Measurements from ENCODE around the gene CFAP99. TPM values are rescaled to one million over a fixed set of nuclear protein-coding genes. Genes with fewer than 3 reads are reported as not detected.

CFAP99 gene
- total RNA-seq, 1 donor from 2014 or later, result not detected

DNA sequence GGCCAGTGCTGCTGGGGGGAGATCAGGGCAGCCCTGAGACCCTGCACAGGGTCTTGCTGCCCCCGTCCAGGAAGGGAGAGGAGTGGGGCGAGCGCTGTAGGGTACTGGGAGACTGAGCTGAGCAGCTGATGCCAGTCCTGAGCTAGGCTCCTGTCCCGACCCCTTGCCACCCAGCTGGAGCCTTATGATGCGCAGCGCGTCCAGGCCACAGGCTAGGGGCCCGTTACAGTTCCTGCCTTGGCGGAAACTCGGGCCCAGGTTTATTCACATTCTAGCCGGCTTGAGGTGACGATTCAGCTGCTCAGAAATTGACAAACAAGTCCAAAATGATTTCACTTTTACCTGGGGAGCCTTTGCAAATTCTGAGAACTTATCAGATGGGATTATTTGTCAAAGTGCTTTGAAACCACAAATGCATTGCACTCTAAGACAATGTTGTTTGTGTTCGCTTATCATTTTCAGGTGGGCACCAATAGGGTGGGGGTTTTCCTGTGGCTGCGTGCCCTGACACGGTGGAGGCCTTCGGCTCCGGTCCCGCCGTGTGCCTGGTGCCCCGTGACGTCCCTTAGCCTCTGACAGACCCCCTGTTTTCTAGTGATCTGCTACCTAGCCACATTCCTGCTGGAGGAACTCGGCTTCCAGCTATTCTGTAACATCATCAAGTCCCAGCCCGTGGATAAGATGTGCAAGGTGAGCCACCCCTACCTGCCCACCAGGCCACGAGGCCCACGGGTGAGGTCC lies 18.9 kb downstream of the CFAP99 start:
- no peak for DNase-seq (ENCODE audit: low read depth)
- no peak for TF ChIP-seq CTCF (conservative IDR thresholded peaks at IDR 0.05; ENCODE audit: low read depth, low read length)
- H3K4me3 ChIP-seq (ENCODE audit: low read depth, low read length), result no peak overlapping the region

- DNase-seq (ENCODE audit: low read depth), result no peak
- no peak overlapping the region for H3K4me3 ChIP-seq (ENCODE audit: low read depth, low read length)
- no peak for TF ChIP-seq CTCF (conservative IDR thresholded peaks at IDR 0.05; ENCODE audit: low read depth, low read length)
These were observed 20.3 kb downstream of the CFAP99 start for GRCh38 chr4:2438822-2439718.

DNA sequence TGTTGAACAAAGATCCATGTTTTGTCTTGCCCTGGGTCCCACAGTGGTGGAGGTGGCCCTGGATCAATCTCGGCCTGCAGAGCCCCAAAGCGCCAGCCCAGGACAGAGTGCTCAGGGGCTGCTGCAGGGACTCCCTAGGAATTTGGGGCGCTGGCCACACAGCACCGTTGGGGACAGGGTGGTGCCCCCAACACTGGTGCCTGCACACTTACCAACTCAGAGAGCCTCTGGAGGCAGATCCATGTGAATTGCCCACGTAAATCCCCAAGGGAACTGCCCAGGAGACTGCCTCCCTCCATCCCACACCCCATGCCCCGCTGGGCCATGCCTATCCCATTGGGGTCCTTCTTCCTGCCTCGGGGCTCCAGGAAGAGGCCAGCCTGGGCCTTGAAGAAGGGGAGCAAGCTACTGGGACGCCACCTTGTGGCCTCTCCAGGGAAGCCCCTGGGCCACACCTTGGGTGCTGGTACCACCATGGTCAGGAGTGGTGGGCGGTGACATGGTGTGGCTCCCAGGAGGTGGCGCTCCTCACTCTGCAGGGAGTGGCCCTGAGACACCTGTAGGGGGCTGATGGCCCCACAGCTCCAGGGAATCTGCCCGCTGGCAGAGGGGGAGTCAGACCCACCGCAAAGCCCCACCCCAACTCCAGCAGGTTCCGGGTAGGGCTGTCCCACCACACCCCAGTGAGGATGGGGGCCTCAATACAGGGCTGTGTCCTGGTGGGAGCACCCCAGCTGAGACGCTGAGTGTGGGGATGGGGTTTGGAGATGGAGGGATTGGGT lies 22.8 kb downstream of the CFAP99 start:
- DNase-seq (ENCODE audit: low read depth), result no peak
- TF ChIP-seq CTCF (conservative IDR thresholded peaks at IDR 0.05; ENCODE audit: low read depth, low read length), result peak; percentile 87
- no peak overlapping the region for H3K4me3 ChIP-seq (ENCODE audit: low read depth, low read length)

DNA sequence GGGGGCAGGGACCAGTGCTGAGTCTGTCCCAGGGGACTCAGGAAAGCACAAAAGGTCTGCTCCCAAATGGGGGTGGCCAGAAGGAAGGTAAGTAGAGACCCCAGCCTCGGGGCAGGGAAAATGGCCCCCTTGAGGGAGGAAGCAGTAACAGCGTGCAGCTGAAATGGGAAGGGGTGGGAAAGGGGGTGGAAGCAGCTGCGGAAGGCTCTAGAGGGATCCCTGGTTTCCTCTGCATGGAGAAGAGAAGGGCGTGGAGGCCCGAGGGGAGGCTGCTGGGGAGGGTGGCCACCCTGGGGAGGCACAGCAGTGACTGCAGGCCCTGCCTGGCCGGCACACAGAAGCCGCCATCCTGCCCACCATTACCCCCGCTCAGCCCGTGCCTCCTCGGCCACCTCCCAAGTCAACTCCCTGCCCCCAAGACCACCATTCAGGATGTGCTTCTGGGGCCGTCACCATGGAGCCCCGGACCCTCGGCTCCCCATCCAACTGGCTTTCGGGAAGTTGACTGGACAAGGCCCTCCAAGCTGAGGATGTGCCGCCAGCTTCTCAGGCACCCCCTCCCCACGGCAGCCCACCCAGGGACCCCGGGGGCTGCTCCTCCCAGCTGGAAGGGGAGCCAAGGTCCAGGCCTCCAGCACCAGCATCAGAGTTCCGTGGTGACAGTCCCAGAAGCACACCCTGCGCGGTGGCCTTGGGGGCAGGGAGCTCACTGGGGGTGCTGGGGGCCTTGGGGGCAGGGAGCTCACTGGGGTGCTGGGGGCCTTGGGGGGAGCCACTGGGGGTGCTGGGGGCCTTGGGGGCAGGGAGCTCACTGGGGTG lies 23.6 kb downstream of the CFAP99 start:
- no peak for TF ChIP-seq CTCF (conservative IDR thresholded peaks at IDR 0.05; ENCODE audit: low read depth, low read length)
- no peak overlapping the region for H3K4me3 ChIP-seq (ENCODE audit: low read depth, low read length)
- DNase-seq (ENCODE audit: low read depth), result no peak

- no peak for DNase-seq (ENCODE audit: low read depth)
- TF ChIP-seq CTCF (conservative IDR thresholded peaks at IDR 0.05; ENCODE audit: low read depth, low read length), result no peak
- H3K4me3 ChIP-seq (ENCODE audit: low read depth, low read length), result no peak overlapping the region
These were observed 24.4 kb downstream of the CFAP99 start for GRCh38 chr4:2443061-2443730.
